Neural cell (in vitro differentiated cells): ENCODE data around the gene ARHGAP24.

ENCODE experiments used
- CTCF ChIP-seq: fragments of 450-650 bp; IDR thresholded peaks from 2 replicates; pipeline ENCODE4 v1.5.1; 2014; ENCODE audit warnings: antibody characterized with exemption, mild to moderate bottlenecking, moderate library complexity; ENCODE audit not compliant: poor library complexity, severe bottlenecking
- EP300 ChIP-seq: fragments of 450-650 bp; conservative IDR thresholded peaks from 2 replicates; pipeline ENCODE4 v1.6.1; 2014; ENCODE audit warnings: antibody characterized with exemption, mild to moderate bottlenecking, moderate library complexity; ENCODE audit not compliant: poor library complexity, severe bottlenecking
- EZH2 ChIP-seq: fragments of 200-600, 300-800 bp; shearing (Covaris generic), sonication (generic); IDR thresholded peaks from 2 replicates; pipeline ENCODE4 v1.6.1; 2014; ENCODE audit warnings: antibody characterized with exemption, low read length, borderline replicate concordance, mild to moderate bottlenecking; ENCODE audit not compliant: insufficient read depth, poor library complexity, severe bottlenecking
- REST ChIP-seq: IDR thresholded peaks from 2 replicates; pipeline ENCODE4 v1.6.1; 2012; ENCODE audit warnings: borderline replicate concordance
- SMC3 ChIP-seq: fragments of 450-650 bp; conservative IDR thresholded peaks from 2 replicates; pipeline ENCODE4 v1.6.1; 2014; ENCODE audit warnings: antibody characterized with exemption, mild to moderate bottlenecking, moderate library complexity; ENCODE audit not compliant: poor library complexity

- TF ChIP-seq CTCF (no peak), EZH2 (no peak), REST (no peak), SMC3 (no peak), EP300 (no peak)
These were observed 47.9 kb downstream of the ARHGAP24 start for GRCh38 chr4:85522836-85523235.
